ENCODE results near the gene OXTR. TPM values are rescaled to one million over a fixed set of nuclear protein-coding genes. Genes with fewer than 3 reads are reported as not detected.

Gene OXTR
- total RNA-seq, 2 donors from 2014 or later, result 0.24 to 1.8 TPM

- no peaks in the 10 kb centered on the region for H3K27me3 ChIP-seq
- TF ChIP-seq CTCF (IDR thresholded peaks at IDR 0.05), result no peak
- intact Hi-C loops (cut with DNase I), result no loop called here
- H3K36me3 ChIP-seq, result no peaks in the 10 kb centered on the region
- no peak overlapping the region for H3K4me3 ChIP-seq
- no peaks in the 10 kb centered on the region for H3K4me1 ChIP-seq
- DNase-seq, result no peak
- H3K9me3 ChIP-seq, result no peaks in the 10 kb centered on the region
- H3K27ac ChIP-seq, result no peak overlapping the region
- no peak overlapping the region for H3K9ac ChIP-seq (ENCODE audit: low read depth in 2 of 2, low read length in 2 of 2)
Observed at GRCh38 chr3:8805774-8806173, 36.4 kb upstream of the OXTR start.

GRCh38 chr3:8802256-8802655 is 32.8 kb upstream of the OXTR start:
- H3K9ac ChIP-seq (ENCODE audit: low read depth in 2 of 2, low read length in 2 of 2), result no peak overlapping the region
- no peak overlapping the region for H3K27ac ChIP-seq
- H3K4me3 ChIP-seq, result no peak overlapping the region
- TF ChIP-seq CTCF (IDR thresholded peaks at IDR 0.05), result no peak
- no peaks in the 10 kb centered on the region for H3K27me3 ChIP-seq
- H3K4me1 ChIP-seq, result no peaks in the 10 kb centered on the region
- intact Hi-C loops (cut with DNase I), result no loop called here
- DNase-seq, result no peak
- no peaks in the 10 kb centered on the region for H3K9me3 ChIP-seq
- no peaks in the 10 kb centered on the region for H3K36me3 ChIP-seq

- H3K27me3 ChIP-seq, result no peaks in the 10 kb centered on the region
- no peak for DNase-seq
- intact Hi-C loops (cut with DNase I), result no loop called here
- H3K27ac ChIP-seq, result no peak overlapping the region
- no peaks in the 10 kb centered on the region for H3K36me3 ChIP-seq
- H3K4me3 ChIP-seq, result no peak overlapping the region
- no peaks in the 10 kb centered on the region for H3K4me1 ChIP-seq
- no peak for TF ChIP-seq CTCF (IDR thresholded peaks at IDR 0.05)
- H3K9ac ChIP-seq (ENCODE audit: low read depth in 2 of 2, low read length in 2 of 2), result no peak overlapping the region
- H3K9me3 ChIP-seq, result no peaks in the 10 kb centered on the region
Observed at GRCh38 chr3:8800016-8800415, 30.6 kb upstream of the OXTR start.

GRCh38 chr3:8794247-8794646 is 24.8 kb upstream of the OXTR start:
- DNase-seq, result no peak
- no peak for TF ChIP-seq CTCF (IDR thresholded peaks at IDR 0.05)
- H3K9ac ChIP-seq (ENCODE audit: low read depth in 2 of 2, low read length in 2 of 2), result no peak overlapping the region
- no peaks in the 10 kb centered on the region for H3K4me1 ChIP-seq
- no peaks in the 10 kb centered on the region for H3K36me3 ChIP-seq
- H3K9me3 ChIP-seq, result no peaks in the 10 kb centered on the region
- no peak overlapping the region for H3K4me3 ChIP-seq
- H3K27ac ChIP-seq, result no peak overlapping the region
- H3K27me3 ChIP-seq, result no peaks in the 10 kb centered on the region
- intact Hi-C loops (cut with DNase I), result no loop called here

GRCh38 chr3:8793242-8793641 is 23.8 kb upstream of the OXTR start:
- intact Hi-C loops (cut with DNase I), result no loop called here
- no peak for TF ChIP-seq CTCF (IDR thresholded peaks at IDR 0.05)
- Histone ChIP-seq H3K4me1 (no peaks in the 10 kb centered on the region), H3K4me3 (no peak overlapping the region), H3K9ac (ENCODE audit: low read depth in 2 of 2, low read length in 2 of 2) (no peak overlapping the region), H3K36me3 (no peaks in the 10 kb centered on the region), H3K27me3 (no peaks in the 10 kb centered on the region), H3K27ac (no peak overlapping the region), H3K9me3 (no peaks in the 10 kb centered on the region)
- no peak for DNase-seq

- H3K27ac ChIP-seq, result no peak overlapping the region
- no peak for TF ChIP-seq CTCF (IDR thresholded peaks at IDR 0.05)
- H3K27me3 ChIP-seq, result no peaks in the 10 kb centered on the region
- no peak overlapping the region for H3K9ac ChIP-seq (ENCODE audit: low read depth in 2 of 2, low read length in 2 of 2)
- H3K4me3 ChIP-seq, result no peak overlapping the region
- no peaks in the 10 kb centered on the region for H3K4me1 ChIP-seq
- no peaks in the 10 kb centered on the region for H3K36me3 ChIP-seq
- DNase-seq, result no peak
- intact Hi-C loops (cut with DNase I), result no loop called here
- H3K9me3 ChIP-seq, result no peaks in the 10 kb centered on the region
Observed at GRCh38 chr3:8790529-8790928, 21.1 kb upstream of the OXTR start.

Measured in colonic mucosa (tissue), 4 donors.